ENCODE data around the gene HECTD1.
"Not testable (repeated sequence)": the region's sequence is repeated elsewhere in the genome, so short reads cannot be mapped to it uniquely, and the experiment has no call there.

Gene HECTD1

GRCh38 chr14:31242161-31242940 is 34.8 kb upstream of the HECTD1 start:
- not testable (repeated sequence) for H3K36me3 ChIP-seq (ENCODE audit: control insufficient read depth, low read depth, low read length); H3K9me3 ChIP-seq (ENCODE audit: control insufficient read depth, low read depth, low read length); H3K27me3 ChIP-seq (ENCODE audit: control insufficient read depth, insufficient read depth, low read length); H3K9ac ChIP-seq (ENCODE audit: low read length); H3K4me1 ChIP-seq (ENCODE audit: control insufficient read depth, low read depth, low read length); H3K27ac ChIP-seq (ENCODE audit: low read length); H3K4me3 ChIP-seq (ENCODE audit: low read length)

- Histone ChIP-seq H3K27me3 (ENCODE audit: control insufficient read depth, insufficient read depth, low read length) (no peaks in the 10 kb centered on the region), H3K9me3 (ENCODE audit: control insufficient read depth, low read depth, low read length) (no peaks in the 10 kb centered on the region), H3K36me3 (ENCODE audit: control insufficient read depth, low read depth, low read length) (no peaks in the 10 kb centered on the region), H3K4me1 (ENCODE audit: control insufficient read depth, low read depth, low read length) (no peaks in the 10 kb centered on the region), H3K27ac (ENCODE audit: low read length) (no peak overlapping the region), H3K4me3 (ENCODE audit: low read length) (no peak overlapping the region), H3K9ac (ENCODE audit: low read length) (no peak overlapping the region)
These were observed 34.0 kb upstream of the HECTD1 start for GRCh38 chr14:31241450-31242114.

GRCh38 chr14:31239741-31240140 is 32.1 kb upstream of the HECTD1 start:
- H3K9ac ChIP-seq (ENCODE audit: low read length) = no peak overlapping the region
- H3K27ac ChIP-seq (ENCODE audit: low read length) = no peak overlapping the region
- no peaks in the 10 kb centered on the region for H3K4me1 ChIP-seq (ENCODE audit: control insufficient read depth, low read depth, low read length)
- no peaks in the 10 kb centered on the region for H3K27me3 ChIP-seq (ENCODE audit: control insufficient read depth, insufficient read depth, low read length)
- H3K36me3 ChIP-seq (ENCODE audit: control insufficient read depth, low read depth, low read length) = no peaks in the 10 kb centered on the region
- H3K4me3 ChIP-seq (ENCODE audit: low read length) = no peak overlapping the region
- H3K9me3 ChIP-seq (ENCODE audit: control insufficient read depth, low read depth, low read length) = no peaks in the 10 kb centered on the region

- Histone ChIP-seq H3K4me3 (ENCODE audit: low read length) (no peak overlapping the region), H3K9me3 (ENCODE audit: control insufficient read depth, low read depth, low read length) (no peaks in the 10 kb centered on the region), H3K27me3 (ENCODE audit: control insufficient read depth, insufficient read depth, low read length) (no peaks in the 10 kb centered on the region), H3K9ac (ENCODE audit: low read length) (no peak overlapping the region), H3K4me1 (ENCODE audit: control insufficient read depth, low read depth, low read length) (no peaks in the 10 kb centered on the region), H3K27ac (ENCODE audit: low read length) (no peak overlapping the region), H3K36me3 (ENCODE audit: control insufficient read depth, low read depth, low read length) (no peaks in the 10 kb centered on the region)
These were observed 27.9 kb upstream of the HECTD1 start for GRCh38 chr14:31235462-31235861.

GRCh38 chr14:31232081-31232480 is 24.5 kb upstream of the HECTD1 start:
- Histone ChIP-seq H3K27me3 (ENCODE audit: control insufficient read depth, insufficient read depth, low read length) (no peaks in the 10 kb centered on the region), H3K27ac (ENCODE audit: low read length) (no peak overlapping the region), H3K9ac (ENCODE audit: low read length) (no peak overlapping the region), H3K36me3 (ENCODE audit: control insufficient read depth, low read depth, low read length) (no peaks in the 10 kb centered on the region), H3K4me1 (ENCODE audit: control insufficient read depth, low read depth, low read length) (no peaks in the 10 kb centered on the region), H3K9me3 (ENCODE audit: control insufficient read depth, low read depth, low read length) (no peaks in the 10 kb centered on the region), H3K4me3 (ENCODE audit: low read length) (no peak overlapping the region)

GRCh38 chr14:31231272-31231671 is 23.7 kb upstream of the HECTD1 start:
- not testable (repeated sequence) for H3K27me3 ChIP-seq (ENCODE audit: control insufficient read depth, insufficient read depth, low read length); H3K36me3 ChIP-seq (ENCODE audit: control insufficient read depth, low read depth, low read length); H3K9ac ChIP-seq (ENCODE audit: low read length); H3K27ac ChIP-seq (ENCODE audit: low read length); H3K9me3 ChIP-seq (ENCODE audit: control insufficient read depth, low read depth, low read length); H3K4me1 ChIP-seq (ENCODE audit: control insufficient read depth, low read depth, low read length); H3K4me3 ChIP-seq (ENCODE audit: low read length)

GRCh38 chr14:31230573-31230958 is 23.0 kb upstream of the HECTD1 start:
- no peak overlapping the region for H3K9ac ChIP-seq (ENCODE audit: low read length)
- no peaks in the 10 kb centered on the region for H3K36me3 ChIP-seq (ENCODE audit: control insufficient read depth, low read depth, low read length)
- no peaks in the 10 kb centered on the region for H3K4me1 ChIP-seq (ENCODE audit: control insufficient read depth, low read depth, low read length)
- no peak overlapping the region for H3K27ac ChIP-seq (ENCODE audit: low read length)
- H3K9me3 ChIP-seq (ENCODE audit: control insufficient read depth, low read depth, low read length) = no peaks in the 10 kb centered on the region
- H3K27me3 ChIP-seq (ENCODE audit: control insufficient read depth, insufficient read depth, low read length) = no peaks in the 10 kb centered on the region
- no peak overlapping the region for H3K4me3 ChIP-seq (ENCODE audit: low read length)

GRCh38 chr14:31229638-31230572 is 22.3 kb upstream of the HECTD1 start:
- H3K4me3 ChIP-seq (ENCODE audit: low read length) = peak overlapping the region; percentile 39
- H3K27ac ChIP-seq (ENCODE audit: low read length) = no peak overlapping the region
- H3K36me3 ChIP-seq (ENCODE audit: control insufficient read depth, low read depth, low read length) = no peaks in the 10 kb centered on the region
- H3K4me1 ChIP-seq (ENCODE audit: control insufficient read depth, low read depth, low read length) = no peaks in the 10 kb centered on the region
- H3K9me3 ChIP-seq (ENCODE audit: control insufficient read depth, low read depth, low read length) = no peaks in the 10 kb centered on the region
- H3K9ac ChIP-seq (ENCODE audit: low read length) = no peak overlapping the region
- no peaks in the 10 kb centered on the region for H3K27me3 ChIP-seq (ENCODE audit: control insufficient read depth, insufficient read depth, low read length)

GRCh38 chr14:31229009-31229408 is 21.4 kb upstream of the HECTD1 start:
- Histone ChIP-seq H3K9ac (ENCODE audit: low read length) (no peak overlapping the region), H3K27me3 (ENCODE audit: control insufficient read depth, insufficient read depth, low read length) (no peaks in the 10 kb centered on the region), H3K4me3 (ENCODE audit: low read length) (no peak overlapping the region), H3K9me3 (ENCODE audit: control insufficient read depth, low read depth, low read length) (no peaks in the 10 kb centered on the region), H3K4me1 (ENCODE audit: control insufficient read depth, low read depth, low read length) (no peaks in the 10 kb centered on the region), H3K36me3 (ENCODE audit: control insufficient read depth, low read depth, low read length) (no peaks in the 10 kb centered on the region), H3K27ac (ENCODE audit: low read length) (no peak overlapping the region)

GRCh38 chr14:31228533-31228932 is 20.9 kb upstream of the HECTD1 start:
- no peaks in the 10 kb centered on the region for H3K9me3 ChIP-seq (ENCODE audit: control insufficient read depth, low read depth, low read length)
- no peak overlapping the region for H3K4me3 ChIP-seq (ENCODE audit: low read length)
- H3K4me1 ChIP-seq (ENCODE audit: control insufficient read depth, low read depth, low read length) = no peaks in the 10 kb centered on the region
- H3K36me3 ChIP-seq (ENCODE audit: control insufficient read depth, low read depth, low read length) = no peaks in the 10 kb centered on the region
- no peak overlapping the region for H3K9ac ChIP-seq (ENCODE audit: low read length)
- no peaks in the 10 kb centered on the region for H3K27me3 ChIP-seq (ENCODE audit: control insufficient read depth, insufficient read depth, low read length)
- H3K27ac ChIP-seq (ENCODE audit: low read length) = no peak overlapping the region

GRCh38 chr14:31224808-31225207 is 17.2 kb upstream of the HECTD1 start:
- Histone ChIP-seq H3K9me3 (ENCODE audit: control insufficient read depth, low read depth, low read length) (no peaks in the 10 kb centered on the region), H3K27me3 (ENCODE audit: control insufficient read depth, insufficient read depth, low read length) (no peaks in the 10 kb centered on the region), H3K36me3 (ENCODE audit: control insufficient read depth, low read depth, low read length) (no peaks in the 10 kb centered on the region), H3K27ac (ENCODE audit: low read length) (no peak overlapping the region), H3K4me1 (ENCODE audit: control insufficient read depth, low read depth, low read length) (no peaks in the 10 kb centered on the region), H3K4me3 (ENCODE audit: low read length) (no peak overlapping the region), H3K9ac (ENCODE audit: low read length) (no peak overlapping the region)
